Measurements from ENCODE around the gene PACS1. TPM values are rescaled to one million over a fixed set of nuclear protein-coding genes. Genes with fewer than 3 reads are reported as not detected.

Gene PACS1
- total and polyA plus RNA-seq, 4 experiments from 2014 or later = 13.7 to 262 (median 177) TPM

DNA sequence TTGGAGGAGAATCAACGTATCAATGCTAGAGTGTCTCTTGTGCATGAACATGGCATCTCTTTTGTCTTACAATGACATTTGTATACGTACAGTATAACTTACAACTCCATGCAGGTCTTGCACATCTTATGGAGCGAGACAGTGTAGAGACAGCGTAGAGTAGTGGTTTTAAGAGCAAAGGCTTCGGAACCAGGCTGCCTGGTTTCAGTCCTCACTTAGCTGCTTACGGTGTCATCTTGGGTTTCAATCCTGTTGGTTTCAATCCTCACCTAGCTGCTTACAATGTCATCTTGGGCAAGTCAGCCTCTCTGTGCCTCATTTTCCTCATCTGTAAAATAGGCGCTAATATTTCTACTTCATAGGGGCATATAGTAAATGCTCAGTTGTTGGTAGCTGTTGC, 98.2 kb downstream of the PACS1 start:
- Mint-ChIP-seq H3K36me3 (peaks cover 13 to 42% of the 10 kb centered on the region in 2 donors), H3K27me3 (no peaks in the 10 kb centered on the region), H3K4me1 (peaks cover 37 to 54% (median 47%) of the 10 kb centered on the region in 4 donors), H3K9me3 (no peaks in the 10 kb centered on the region), H3K27ac (no peak overlapping the region), H3K4me3 (no peak overlapping the region)
- no peak overlapping the region for H3K4me3 ChIP-seq (ENCODE audit: low read length in 2 of 2)
- no peak for DNase-seq
- peaks cover 5% of the 10 kb centered on the region for H3K4me1 ChIP-seq (ENCODE audit: insufficient read depth, low read length)
- ChIA-PET CTCF (ENCODE audit: partially characterized antibody) (no interaction called here), POLR2A (ENCODE audit: partially characterized antibody) (no interaction called here)
- peaks cover 7% of the 10 kb centered on the region for H3K36me3 ChIP-seq (ENCODE audit: insufficient read depth, low read length)
- H3K27ac ChIP-seq (ENCODE audit: low read depth, low read length) = no peak overlapping the region
- intact Hi-C loops (cut with micrococcal nuclease) = no loop called here
- no peaks in the 10 kb centered on the region for H3K27me3 ChIP-seq (ENCODE audit: insufficient read depth, low read length)
- H3K9me3 ChIP-seq (ENCODE audit: control insufficient read depth in 1 of 2, low read length in 2 of 2) = no peaks in the 10 kb centered on the region

DNA sequence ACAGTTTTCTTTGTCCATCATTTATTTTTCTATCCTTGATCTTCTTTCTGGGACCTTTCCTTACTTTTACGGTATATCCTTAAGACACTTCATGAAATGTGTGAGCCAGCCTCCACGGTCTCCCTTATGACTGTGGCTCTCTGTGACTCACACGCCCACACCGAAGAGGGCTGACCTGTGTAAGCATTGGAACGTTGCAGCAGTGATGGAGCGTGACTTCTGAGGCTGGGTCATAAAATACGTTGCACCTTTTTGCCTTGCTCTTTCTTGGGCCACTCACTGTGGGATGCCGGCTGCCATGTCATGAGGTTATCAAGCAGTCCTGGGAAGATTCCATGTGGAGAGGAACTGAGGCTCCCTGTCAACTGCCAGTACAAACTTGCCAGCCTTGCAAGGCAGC, 102.1 kb downstream of the PACS1 start:
- H3K27ac ChIP-seq (ENCODE audit: low read depth, low read length) = no peak overlapping the region
- Mint-ChIP-seq H3K27ac (peak overlapping the region in 1 of 7 donors; percentile 77), H3K4me3 (peak overlapping the region in 1 of 8 donors; percentile 28)

GRCh38 chr11:66176650-66177049, 106.6 kb downstream of the PACS1 start:
- H3K27ac ChIP-seq (ENCODE audit: low read depth, low read length) = no peak overlapping the region
- Mint-ChIP-seq H3K27me3 (no peaks in the 10 kb centered on the region), H3K36me3 (peaks cover 4 to 15% of the 10 kb centered on the region in 2 donors), H3K27ac (no peak overlapping the region), H3K4me3 (no peak overlapping the region), H3K9me3 (no peaks in the 10 kb centered on the region), H3K4me1 (peaks cover 20 to 64% (median 28%) of the 10 kb centered on the region in 4 donors)
- no peak for DNase-seq
- CTCF ChIA-PET (ENCODE audit: partially characterized antibody) = no interaction called here
- intact Hi-C loops (cut with micrococcal nuclease) = no loop called here
- no peaks in the 10 kb centered on the region for H3K9me3 ChIP-seq (ENCODE audit: control insufficient read depth in 1 of 2, low read length in 2 of 2)
- peaks cover 7% of the 10 kb centered on the region for H3K36me3 ChIP-seq (ENCODE audit: insufficient read depth, low read length)
- POLR2A ChIA-PET (ENCODE audit: partially characterized antibody) = no interaction called here
- H3K4me3 ChIP-seq (ENCODE audit: low read length in 2 of 2) = no peak overlapping the region
- H3K27me3 ChIP-seq (ENCODE audit: insufficient read depth, low read length) = no peaks in the 10 kb centered on the region
- peaks cover 4% of the 10 kb centered on the region for H3K4me1 ChIP-seq (ENCODE audit: insufficient read depth, low read length)

More for the DNA sequence above, 102.1 kb downstream of the PACS1 start:
- H3K9me3 Mint-ChIP-seq = no peaks in the 10 kb centered on the region
- Histone ChIP-seq H3K4me3 (ENCODE audit: low read length in 2 of 2) (no peak overlapping the region), H3K4me1 (ENCODE audit: insufficient read depth, low read length) (peaks cover 5% of the 10 kb centered on the region), H3K9me3 (ENCODE audit: control insufficient read depth in 1 of 2, low read length in 2 of 2) (no peaks in the 10 kb centered on the region), H3K27me3 (ENCODE audit: insufficient read depth, low read length) (no peaks in the 10 kb centered on the region), H3K36me3 (ENCODE audit: insufficient read depth, low read length) (peaks cover 7% of the 10 kb centered on the region)
- peaks cover 25 to 49% (median 31%) of the 10 kb centered on the region in 4 donors for H3K4me1 Mint-ChIP-seq
- DNase-seq = no peak
- peaks cover 8 to 27% of the 10 kb centered on the region in 2 donors for H3K36me3 Mint-ChIP-seq
- intact Hi-C loops (cut with micrococcal nuclease) = no loop called here
- POLR2A ChIA-PET (ENCODE audit: partially characterized antibody) = no interaction called here
- no peaks in the 10 kb centered on the region for H3K27me3 Mint-ChIP-seq
- CTCF ChIA-PET (ENCODE audit: partially characterized antibody) = no interaction called here

DNA sequence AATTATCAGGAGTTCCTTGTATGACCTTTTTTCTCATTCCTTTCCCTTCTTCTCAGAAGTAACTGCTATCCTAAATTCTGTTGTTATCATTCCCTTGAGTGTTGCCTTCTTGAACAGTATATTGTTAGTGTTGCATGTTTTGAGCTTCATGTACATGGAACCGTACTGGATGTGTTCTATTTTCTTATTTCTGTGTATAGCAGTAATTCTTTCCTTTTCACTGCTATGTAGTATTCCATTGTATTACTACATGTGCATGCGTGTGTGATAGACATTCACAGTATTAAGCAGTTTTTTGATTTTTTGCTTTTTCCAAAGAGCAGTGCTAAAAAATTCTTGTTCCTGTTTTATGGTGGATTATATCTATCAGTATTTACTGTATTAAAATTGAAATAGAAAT, 108.1 kb downstream of the PACS1 start:
- intact Hi-C loops (cut with micrococcal nuclease) = no loop called here
- Histone ChIP-seq H3K36me3 (ENCODE audit: insufficient read depth, low read length) (no peaks in the 10 kb centered on the region), H3K4me1 (ENCODE audit: insufficient read depth, low read length) (peaks cover 18% of the 10 kb centered on the region), H3K27ac (ENCODE audit: low read depth, low read length) (no peak overlapping the region), H3K4me3 (ENCODE audit: low read length in 2 of 2) (no peak overlapping the region), H3K9me3 (ENCODE audit: control insufficient read depth in 1 of 2, low read length in 2 of 2) (no peaks in the 10 kb centered on the region), H3K27me3 (ENCODE audit: insufficient read depth, low read length) (no peaks in the 10 kb centered on the region)
- Mint-ChIP-seq H3K4me1 (peaks cover 25 to 68% (median 34%) of the 10 kb centered on the region in 4 donors), H3K27ac (peak overlapping the region in 1 of 7 donors; percentile 57), H3K36me3 (peaks cover 0 to 9% of the 10 kb centered on the region in 2 donors), H3K9me3 (no peaks in the 10 kb centered on the region), H3K4me3 (peak overlapping the region in 1 of 8 donors; percentile 53), H3K27me3 (no peaks in the 10 kb centered on the region)
- POLR2A ChIA-PET (ENCODE audit: partially characterized antibody) = no interaction called here
- CTCF ChIA-PET (ENCODE audit: partially characterized antibody) = no interaction called here
- DNase-seq = no peak

GRCh38 chr11:66178871-66179270, 108.8 kb downstream of the PACS1 start:
- POLR2A ChIA-PET (ENCODE audit: partially characterized antibody) = no interaction called here
- no peak overlapping the region for H3K4me3 Mint-ChIP-seq

DNA sequence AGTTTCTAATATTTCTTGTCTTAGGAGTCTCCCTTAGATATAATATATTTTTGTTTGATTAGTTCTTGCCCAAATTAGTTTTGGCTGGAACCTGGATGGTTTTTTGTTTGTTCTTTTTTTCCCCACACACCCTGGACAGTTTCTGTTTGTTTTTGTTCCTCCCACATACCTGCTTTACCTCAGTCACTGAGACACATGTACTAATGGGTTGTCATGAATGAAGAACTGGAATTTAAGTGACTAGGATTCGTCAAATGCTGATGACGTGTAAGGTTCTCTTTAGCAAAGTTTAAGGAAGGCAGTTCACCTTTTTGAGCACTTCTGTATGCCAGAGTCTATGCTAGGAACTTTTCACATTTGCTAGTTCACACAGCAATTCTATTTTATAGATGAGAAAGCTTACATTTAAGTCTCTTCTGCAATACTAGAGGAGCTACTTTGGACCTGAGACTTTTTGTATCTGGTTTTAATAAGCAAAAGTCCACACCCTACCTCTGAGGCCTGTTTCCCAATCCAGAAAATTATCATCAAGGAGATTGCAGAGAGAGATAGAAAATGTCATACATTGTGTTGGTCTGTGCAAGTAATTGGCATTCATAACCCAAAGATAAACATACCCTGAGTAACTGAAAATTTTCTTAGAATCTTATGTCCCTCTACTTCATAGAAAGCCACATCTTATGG, 111.7 kb downstream of the PACS1 start:
- intact Hi-C loops (cut with micrococcal nuclease) = no loop called here
- ChIA-PET CTCF (ENCODE audit: partially characterized antibody) (interaction anchor here (0.9 to 1.0 kb wide), 2 partner anchors 136 to 476 kb away, joined by 3 read pairs; no protein-coding TSS in a partner anchor), POLR2A (ENCODE audit: partially characterized antibody) (no interaction called here)
- peaks cover 0 to 15% of the 10 kb centered on the region in 2 donors for H3K36me3 Mint-ChIP-seq
- H3K4me3 ChIP-seq (ENCODE audit: low read length in 2 of 2) = no peak overlapping the region
- H3K9me3 ChIP-seq (ENCODE audit: control insufficient read depth in 1 of 2, low read length in 2 of 2) = no peaks in the 10 kb centered on the region
- H3K27me3 ChIP-seq (ENCODE audit: insufficient read depth, low read length) = no peaks in the 10 kb centered on the region
- H3K4me3 Mint-ChIP-seq = peak overlapping the region in 1 of 8 donors; percentile 10
- no peak overlapping the region for H3K27ac ChIP-seq (ENCODE audit: low read depth, low read length)
- no peaks in the 10 kb centered on the region for H3K36me3 ChIP-seq (ENCODE audit: insufficient read depth, low read length)
- DNase-seq = no peak
- peak overlapping the region in 3 of 7 donors; percentile 24 to 70 (median 62) for H3K27ac Mint-ChIP-seq
- H3K4me1 Mint-ChIP-seq = peaks cover 30 to 76% (median 46%) of the 10 kb centered on the region in 4 donors
- peaks cover 25% of the 10 kb centered on the region for H3K4me1 ChIP-seq (ENCODE audit: insufficient read depth, low read length)
- no peaks in the 10 kb centered on the region for H3K27me3 Mint-ChIP-seq
- no peaks in the 10 kb centered on the region for H3K9me3 Mint-ChIP-seq

More at GRCh38 chr11:66178871-66179270, 108.8 kb downstream of the PACS1 start:
- Histone ChIP-seq H3K4me1 (ENCODE audit: insufficient read depth, low read length) (peaks cover 24% of the 10 kb centered on the region), H3K27me3 (ENCODE audit: insufficient read depth, low read length) (no peaks in the 10 kb centered on the region), H3K9me3 (ENCODE audit: control insufficient read depth in 1 of 2, low read length in 2 of 2) (no peaks in the 10 kb centered on the region), H3K27ac (ENCODE audit: low read depth, low read length) (no peak overlapping the region), H3K36me3 (ENCODE audit: insufficient read depth, low read length) (no peaks in the 10 kb centered on the region), H3K4me3 (ENCODE audit: low read length in 2 of 2) (no peak overlapping the region)
- Mint-ChIP-seq H3K27ac (peak overlapping the region in 2 of 7 donors; percentile 35 to 38), H3K4me1 (peaks cover 30 to 74% (median 41%) of the 10 kb centered on the region in 4 donors), H3K27me3 (no peaks in the 10 kb centered on the region), H3K9me3 (no peaks in the 10 kb centered on the region), H3K36me3 (peaks cover 0 to 6% of the 10 kb centered on the region in 2 donors)
- CTCF ChIA-PET (ENCODE audit: partially characterized antibody) = no interaction called here
- DNase-seq = no peak
- intact Hi-C loops (cut with micrococcal nuclease) = no loop called here

DNA sequence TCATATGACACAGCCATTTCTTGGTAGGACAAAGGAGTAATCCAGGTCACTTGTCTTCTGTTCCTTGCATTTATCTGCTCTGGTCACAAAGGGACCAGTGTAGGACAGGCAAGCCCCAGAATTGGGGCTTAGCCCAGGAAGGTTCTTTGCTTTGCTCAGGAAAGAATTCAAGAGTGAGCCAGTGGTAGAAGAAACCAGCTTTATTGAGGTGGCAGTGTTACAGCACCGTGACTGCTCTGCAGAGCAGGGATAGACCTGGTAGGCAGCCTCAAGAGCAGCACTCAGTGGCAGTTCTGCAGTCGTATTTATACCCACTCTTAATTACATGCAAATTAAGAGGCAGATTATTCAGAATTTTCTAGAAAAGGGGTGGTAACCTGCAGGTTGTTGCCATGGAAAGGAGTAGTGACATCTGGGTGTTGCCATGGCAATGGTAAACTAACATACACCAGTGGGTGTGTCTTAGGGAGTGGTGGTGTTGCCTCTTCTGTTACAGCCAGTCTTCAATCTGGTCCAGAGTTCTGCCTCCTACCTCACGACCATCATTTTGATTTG, 113.5 kb downstream of the PACS1 start:
- peak overlapping the region; percentile 57 to 89 (median 77) for H3K27ac Mint-ChIP-seq
- H3K9me3 Mint-ChIP-seq = no peaks in the 10 kb centered on the region
- Histone ChIP-seq H3K27ac (ENCODE audit: low read depth, low read length) (no peak overlapping the region), H3K9me3 (ENCODE audit: control insufficient read depth in 1 of 2, low read length in 2 of 2) (no peaks in the 10 kb centered on the region), H3K27me3 (ENCODE audit: insufficient read depth, low read length) (no peaks in the 10 kb centered on the region), H3K4me3 (ENCODE audit: low read length in 2 of 2) (no peak overlapping the region), H3K4me1 (ENCODE audit: insufficient read depth, low read length) (peaks cover 30% of the 10 kb centered on the region), H3K36me3 (ENCODE audit: insufficient read depth, low read length) (no peaks in the 10 kb centered on the region)
- CTCF ChIA-PET (ENCODE audit: partially characterized antibody) = interaction anchor here (0.8 kb wide), 1 partner anchor 115 kb away, joined by 3 read pairs; no protein-coding TSS in a partner anchor
- H3K4me1 Mint-ChIP-seq = peaks cover 40 to 80% (median 56%) of the 10 kb centered on the region in 4 donors
- intact Hi-C loops (cut with micrococcal nuclease) = no loop called here
- H3K4me3 Mint-ChIP-seq = peak overlapping the region in 1 of 8 donors; percentile 39
- POLR2A ChIA-PET (ENCODE audit: partially characterized antibody) = no interaction called here
- H3K27me3 Mint-ChIP-seq = no peaks in the 10 kb centered on the region
- peak; percentile 40 to 75 (median 59) for DNase-seq
- peaks cover 14 to 26% of the 10 kb centered on the region in 2 donors for H3K36me3 Mint-ChIP-seq

Measured in CD4-positive, alpha-beta memory T cell (primary cell).